IPS-18c (cell line): ENCODE data around the gene PLA2G2D.

Experiments
- H3K4me3 ChIP-seq: 2 replicates; pipeline ENCODE4 v1.7.0; 2013; ENCODE audit warnings: low read depth, mild to moderate bottlenecking, low read length, moderate library complexity; ENCODE audit not compliant: insufficient read depth
- H3K9me3 ChIP-seq: one replicate; pipeline ENCODE4 v1.6.1; 2013; ENCODE audit warnings: mild to moderate bottlenecking, low read length, moderate library complexity; ENCODE audit not compliant: control insufficient read depth, insufficient read depth

PLA2G2D gene

GRCh38 chr1:20126041-20126805 is 6.9 kb upstream of the PLA2G2D start:
- no peak overlapping the region for H3K4me3 ChIP-seq
- no peaks in the 10 kb centered on the region for H3K9me3 ChIP-seq

- no peak overlapping the region for H3K4me3 ChIP-seq
- no peaks in the 10 kb centered on the region for H3K9me3 ChIP-seq
These were observed 5.8 kb upstream of the PLA2G2D start for GRCh38 chr1:20125100-20125499.

GRCh38 chr1:20124456-20125057 is 5.2 kb upstream of the PLA2G2D start:
- Histone ChIP-seq H3K4me3 (no peak overlapping the region), H3K9me3 (no peaks in the 10 kb centered on the region)

GRCh38 chr1:20123722-20124455 is 4.6 kb upstream of the PLA2G2D start:
- Histone ChIP-seq H3K4me3 (no peak overlapping the region), H3K9me3 (no peaks in the 10 kb centered on the region)

GRCh38 chr1:20120796-20121195 is 1.5 kb upstream of the PLA2G2D start:
- no peaks in the 10 kb centered on the region for H3K9me3 ChIP-seq

GRCh38 chr1:20117236-20117635 is 2.1 kb downstream of the PLA2G2D start:
- H3K9me3 ChIP-seq, result no peaks in the 10 kb centered on the region
- no peak overlapping the region for H3K4me3 ChIP-seq

More at GRCh38 chr1:20120796-20121195, 1.5 kb upstream of the PLA2G2D start:
- H3K4me3 ChIP-seq, result no peak overlapping the region

- Histone ChIP-seq H3K4me3 (no peak overlapping the region), H3K9me3 (no peaks in the 10 kb centered on the region)
These were observed 3.4 kb downstream of the PLA2G2D start for GRCh38 chr1:20115916-20116315.

- Histone ChIP-seq H3K4me3 (no peak overlapping the region), H3K9me3 (no peaks in the 10 kb centered on the region)
These were observed 3.9 kb downstream of the PLA2G2D start for GRCh38 chr1:20115479-20115878.

GRCh38 chr1:20114021-20114648 is 5.2 kb downstream of the PLA2G2D start:
- H3K4me3 ChIP-seq, result no peak overlapping the region
- no peaks in the 10 kb centered on the region for H3K9me3 ChIP-seq

GRCh38 chr1:20112279-20113000 is 6.9 kb downstream of the PLA2G2D start:
- H3K4me3 ChIP-seq, result no peak overlapping the region
- no peaks in the 10 kb centered on the region for H3K9me3 ChIP-seq

GRCh38 chr1:20111452-20111851 is 7.9 kb downstream of the PLA2G2D start:
- H3K9me3 ChIP-seq, result no peaks in the 10 kb centered on the region
- H3K4me3 ChIP-seq, result no peak overlapping the region

- no peak overlapping the region for H3K4me3 ChIP-seq
- H3K9me3 ChIP-seq, result no peaks in the 10 kb centered on the region
These were observed 8.7 kb downstream of the PLA2G2D start for GRCh38 chr1:20110679-20111078.

GRCh38 chr1:20109223-20109856 is 10.0 kb downstream of the PLA2G2D start:
- no peak overlapping the region for H3K4me3 ChIP-seq
- H3K9me3 ChIP-seq, result no peaks in the 10 kb centered on the region

- H3K9me3 ChIP-seq, result no peaks in the 10 kb centered on the region
- H3K4me3 ChIP-seq, result no peak overlapping the region
These were observed 10.8 kb downstream of the PLA2G2D start for GRCh38 chr1:20108366-20109123.

- H3K4me3 ChIP-seq, result no peak overlapping the region
- no peaks in the 10 kb centered on the region for H3K9me3 ChIP-seq
These were observed 11.5 kb downstream of the PLA2G2D start for GRCh38 chr1:20107796-20108195.

GRCh38 chr1:20107351-20107750 is 12.0 kb downstream of the PLA2G2D start:
- no peak overlapping the region for H3K4me3 ChIP-seq
- H3K9me3 ChIP-seq, result no peaks in the 10 kb centered on the region
